H9 (cell line): ENCODE measurements around the gene TRNAU1AP. TPM values are rescaled to one million over a fixed set of nuclear protein-coding genes. Genes with fewer than 3 reads are reported as not detected.

Experiments used
- DNase-seq: peaks from one replicate; pipeline ENCODE4 v3.0.0-alpha.2; 2017
- H2AFZ ChIP-seq: one replicate; pipeline ENCODE4 v1.6.1; 2013; ENCODE audit warnings: mild to moderate bottlenecking, low read length, control low read depth, moderate library complexity
- H2AK5ac ChIP-seq: 2 replicates; pipeline ENCODE4 v1.6.1; 2013; ENCODE audit warnings: low read length, control low read depth, mixed read lengths; ENCODE audit not compliant: insufficient read length
- H2BK120ac ChIP-seq: one replicate; pipeline ENCODE4 v1.6.1; 2013; ENCODE audit warnings: low read depth, mild to moderate bottlenecking, low read length, control low read depth, inconsistent platforms; ENCODE audit not compliant: poor library complexity, severe bottlenecking
- H2BK12ac ChIP-seq: 2 replicates; pipeline ENCODE4 v1.6.1; 2013; ENCODE audit warnings: low read length, control low read depth, mixed read lengths, low read depth; ENCODE audit not compliant: insufficient read length
- H2BK15ac ChIP-seq: 2 replicates; pipeline ENCODE4 v1.6.1; 2013; ENCODE audit warnings: low read depth, low read length, control low read depth
- H2BK20ac ChIP-seq: one replicate; pipeline ENCODE4 v1.6.1; 2013; ENCODE audit warnings: low read depth, mild to moderate bottlenecking, low read length, control low read depth, inconsistent platforms; ENCODE audit not compliant: poor library complexity, severe bottlenecking
- H2BK5ac ChIP-seq: 2 replicates; pipeline ENCODE4 v1.6.1; 2013; ENCODE audit warnings: low read length, control low read depth, mixed read lengths; ENCODE audit not compliant: insufficient read length
- H3K14ac ChIP-seq: 2 replicates; pipeline ENCODE4 v1.6.1; 2013; ENCODE audit warnings: low read length, control low read depth; ENCODE audit not compliant: insufficient read depth
- H3K18ac ChIP-seq: 2 replicates; pipeline ENCODE4 v1.6.1; 2013; ENCODE audit warnings: low read depth, mild to moderate bottlenecking, mixed read lengths, low read length, control low read depth; ENCODE audit not compliant: insufficient read length
- H3K23ac ChIP-seq: 2 replicates; pipeline ENCODE4 v1.6.1; 2013; ENCODE audit warnings: low read length, control low read depth, mixed read lengths, low read depth; ENCODE audit not compliant: insufficient read length
- H3K23me2 ChIP-seq: 2 replicates; pipeline ENCODE4 v1.6.1; 2013; ENCODE audit warnings: low read depth, mild to moderate bottlenecking, mixed read lengths, low read length, control low read depth; ENCODE audit not compliant: insufficient read length, poor library complexity, severe bottlenecking
- H3K27ac ChIP-seq: 2 replicates; pipeline ENCODE4 v1.5.1; 2013; ENCODE audit warnings: low read length, control low read depth, mixed read lengths, low read depth; ENCODE audit not compliant: insufficient read length
- H3K27me3 ChIP-seq: 2 replicates; pipeline ENCODE4 v1.6.1; 2013; ENCODE audit warnings: low read length, control low read depth, inconsistent platforms; ENCODE audit not compliant: insufficient read depth
- H3K4ac ChIP-seq: 2 replicates; pipeline ENCODE4 v1.6.1; 2013; ENCODE audit warnings: low read depth, mild to moderate bottlenecking, control low read depth, inconsistent platforms, low read length, moderate library complexity
- H3K4me1 ChIP-seq: 2 replicates; pipeline ENCODE4 v1.6.1; 2013; ENCODE audit warnings: low read length, control low read depth, inconsistent platforms; ENCODE audit not compliant: insufficient read depth
- H3K4me2 ChIP-seq: 2 replicates; pipeline ENCODE4 v1.6.1; 2013; ENCODE audit warnings: low read length, control low read depth, mixed read lengths; ENCODE audit not compliant: insufficient read length, insufficient read depth
- H3K56ac ChIP-seq: 2 replicates; pipeline ENCODE4 v1.6.1; 2013; ENCODE audit warnings: low read depth, mild to moderate bottlenecking, mixed read lengths, low read length, control low read depth; ENCODE audit not compliant: insufficient read length
- H3K79me1 ChIP-seq: 2 replicates; pipeline ENCODE4 v1.6.1; 2013; ENCODE audit warnings: low read depth, mild to moderate bottlenecking, moderate library complexity, low read length, control low read depth, inconsistent platforms; ENCODE audit not compliant: insufficient read depth, poor library complexity, severe bottlenecking
- H3K79me2 ChIP-seq: 2 replicates; pipeline ENCODE4 v1.6.1; 2013; ENCODE audit warnings: low read length, control low read depth, inconsistent platforms; ENCODE audit not compliant: insufficient read depth
- H3K9ac ChIP-seq: 2 replicates; pipeline ENCODE4 v1.6.1; 2013; ENCODE audit warnings: low read length, control low read depth, mixed read lengths; ENCODE audit not compliant: insufficient read length; ENCODE audit errors: extremely low read depth
- H3K9me3 ChIP-seq: one replicate; pipeline ENCODE4 v1.6.1; 2013; ENCODE audit warnings: low read depth, low read length, inconsistent platforms; ENCODE audit not compliant: control insufficient read depth
- H3T11ph ChIP-seq: one replicate; pipeline ENCODE4 v1.6.1; 2013; ENCODE audit warnings: mild to moderate bottlenecking, low read length, control low read depth, inconsistent platforms
- H4K20me1 ChIP-seq: one replicate; pipeline ENCODE4 v1.6.1; 2013; ENCODE audit not compliant: control insufficient read depth, insufficient read length, insufficient read depth
- H4K5ac ChIP-seq: 2 replicates; pipeline ENCODE4 v1.6.1; 2013; ENCODE audit warnings: low read depth, mild to moderate bottlenecking, mixed read lengths, low read length, control low read depth; ENCODE audit not compliant: insufficient read length
- H4K8ac ChIP-seq: replicated peaks from 2 replicates; pipeline ENCODE4 v1.6.1; 2013; ENCODE audit warnings: low read length, control low read depth, mixed read lengths, low read depth; ENCODE audit not compliant: insufficient read length
- H4K91ac ChIP-seq: 2 replicates; pipeline ENCODE4 v1.6.1; 2013; ENCODE audit warnings: low read depth, mild to moderate bottlenecking, moderate library complexity, mixed read lengths, low read length, control low read depth; ENCODE audit not compliant: insufficient read length
- H3K27ac Mint-ChIP-seq, 3 experiments: 2 replicates in 2 of 3; 3 replicates in 1 of 3; pipeline ENCODE4 v1.8.0; 2020 to 2021; ENCODE audit warnings: mixed read lengths in 3 of 3, mild to moderate bottlenecking in 1 of 3, moderate library complexity in 1 of 3
- H3K27me3 Mint-ChIP-seq: 2 replicates; pipeline ENCODE4 v1.8.0; 2021; ENCODE audit warnings: low read depth, mild to moderate bottlenecking, moderate library complexity, mixed read lengths
- H3K36me3 Mint-ChIP-seq, 3 experiments: 2 replicates in 2 of 3; 3 replicates in 1 of 3; pipeline ENCODE4 v1.8.0; 2020 to 2021; ENCODE audit warnings: low read depth in 3 of 3, mixed read lengths in 3 of 3; ENCODE audit not compliant: insufficient read depth in 1 of 3
- H3K4me1 Mint-ChIP-seq, 2 experiments: 2 replicates each; pipeline ENCODE4 v1.8.0; 2020; ENCODE audit warnings: mixed read lengths in 2 of 2
- H3K4me3 Mint-ChIP-seq, 2 experiments: 2 replicates in 1 of 2; 3 replicates in 1 of 2; pipeline ENCODE4 v1.8.0; 2020 to 2021; ENCODE audit warnings: mild to moderate bottlenecking in 2 of 2, mixed read lengths in 2 of 2, moderate library complexity in 1 of 2
- H3K9me3 Mint-ChIP-seq, 2 experiments: 2 replicates in 1 of 2; 3 replicates in 1 of 2; pipeline ENCODE4 v1.8.0; 2020; ENCODE audit warnings: mild to moderate bottlenecking in 2 of 2, mixed read lengths in 2 of 2, moderate library complexity in 1 of 2
- CTCF ChIP-seq: fragments of 200-600 bp; sonication (generic); conservative IDR thresholded peaks from 3 replicates; pipeline ENCODE4 v1.8.0; 2021; ENCODE audit warnings: antibody characterized with exemption, mild to moderate bottlenecking
- WGBS: extraction: QIAGEN DNeasy Blood & Tissue Kit; methylation state at CpG from one replicate; pipeline ENCODE4 v1.1.7; 2013; ENCODE audit warnings: missing lambda C conversion rate, low lambda C conversion rate, mixed read lengths; ENCODE audit not compliant: insufficient read length; ENCODE audit errors: extremely low coverage; 5-methylcytosine and 5-hydroxymethylcytosine counted together
- total RNA-seq: library from RNA; stranded (reverse); gene quantifications from 2 replicates; pipeline ENCODE4 v1.2.1, GENCODE V29; 2021

Gene TRNAU1AP
- total RNA-seq, 1 experiment from 2014 or later: 45.0 TPM

GRCh38 chr1:28526886-28527285, 26.0 kb upstream of the TRNAU1AP start:
- H3K4me3 Mint-ChIP-seq: no peak overlapping the region
- peaks cover 12% of the 10 kb centered on the region; the same call in 1 of the 2 replicates for H3K79me2 ChIP-seq

More at GRCh38 chr1:28526886-28527285, 26.0 kb upstream of the TRNAU1AP start:
- H3K4me1 ChIP-seq: peaks cover 3% of the 10 kb centered on the region
- no peaks in the 10 kb centered on the region for H3K27me3 ChIP-seq
- no peak overlapping the region for H2BK12ac ChIP-seq
- no peak overlapping the region for H2AFZ ChIP-seq
- H3K23ac ChIP-seq: no peak overlapping the region
- no peak overlapping the region for H3K56ac ChIP-seq
- no peak overlapping the region for H3K14ac ChIP-seq
- H4K20me1 ChIP-seq: no peaks in the 10 kb centered on the region
- no peaks in the 10 kb centered on the region for H3K23me2 ChIP-seq
- no peak overlapping the region for H3K27ac Mint-ChIP-seq
- no peak overlapping the region for H3K27ac ChIP-seq
- H2BK120ac ChIP-seq: no peak overlapping the region
- peaks cover 15 to 22% of the 10 kb centered on the region in 2 experiments for H3K4me1 Mint-ChIP-seq
- H3K18ac ChIP-seq: no peak overlapping the region
- H3K4me2 ChIP-seq: no peak overlapping the region
- no peak overlapping the region for H3T11ph ChIP-seq
- TF ChIP-seq CTCF: no peak
- no peak for DNase-seq
- H3K79me1 ChIP-seq: peaks cover 8% of the 10 kb centered on the region
- no peak overlapping the region for H3K4ac ChIP-seq
- no peaks in the 10 kb centered on the region for H3K27me3 Mint-ChIP-seq
- H2BK20ac ChIP-seq: no peak overlapping the region
- H2BK5ac ChIP-seq: no peak overlapping the region
- no peak overlapping the region for H2AK5ac ChIP-seq
- no peak overlapping the region for H4K8ac ChIP-seq
- H3K9me3 ChIP-seq: no peaks in the 10 kb centered on the region
- H3K9me3 Mint-ChIP-seq: no peaks in the 10 kb centered on the region
- no peak overlapping the region for H4K5ac ChIP-seq
- no peak overlapping the region for H4K91ac ChIP-seq
- H3K9ac ChIP-seq: no peak overlapping the region
- peaks cover 31 to 51% (median 42%) of the 10 kb centered on the region in 3 experiments for H3K36me3 Mint-ChIP-seq
- no CpG with 5 or more reads among the region's 9 CpGs for WGBS
- no peak overlapping the region for H2BK15ac ChIP-seq
